ENCODE measurements around the gene GPI. TPM values are rescaled to one million over a fixed set of nuclear protein-coding genes. Genes with fewer than 3 reads are reported as not detected.

GPI gene
- total and polyA plus RNA-seq, 2 of the 8 experiments (the other 6 are each of a cell fraction or from before 2014, with no cell fraction given) = 171 to 360 TPM

DNA sequence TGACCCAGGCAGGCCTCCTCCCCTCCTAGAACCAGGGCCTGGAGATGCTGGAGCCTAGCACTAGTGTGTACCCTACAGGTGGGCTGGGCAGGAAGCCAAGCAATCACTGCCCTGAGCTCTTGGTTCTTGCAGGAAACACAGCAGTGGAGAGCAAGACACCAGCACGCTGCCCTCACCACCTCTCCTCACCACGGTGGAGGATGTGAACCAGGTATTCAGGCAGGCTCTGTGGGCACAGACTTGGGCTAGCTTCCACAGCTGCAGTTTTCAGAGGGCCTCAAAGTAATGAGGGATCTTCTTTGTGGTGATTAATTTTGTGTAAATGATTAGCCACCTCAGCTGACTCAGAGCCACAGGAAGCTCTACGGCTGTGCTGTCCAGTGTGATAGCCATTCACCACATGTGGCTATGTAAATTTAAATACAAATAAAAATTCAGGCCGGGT is 13.6 kb upstream of the GPI start:
- 96% methylated on average over 4 of the region's 4 CpGs; no CpG with 5 or more reads in 1 of the 2 experiments for WGBS, 2 experiments (ENCODE audit: extremely low coverage in 1 of 2, insufficient coverage in 1 of 2, insufficient read length in 1 of 2, insufficient replicate concordance in 2 of 2, low coverage in 1 of 2, low lambda C conversion rate in 2 of 2, missing lambda C conversion rate in 1 of 2)
- Histone ChIP-seq H2BK120ac (replicated peaks; ENCODE audit: low read depth, low read length) (no peak overlapping the region), H3K4ac (replicated peaks; ENCODE audit: insufficient read length, low read depth, low read length) (no peak overlapping the region), H3K4me3 (ENCODE audit: extremely low read depth in 1 of 4, insufficient read depth in 2 of 4, low read depth in 3 of 4, low read length in 4 of 4) (no peak overlapping the region), H2AFZ (ENCODE audit: low read length) (no peak overlapping the region), H3K27me3 (replicated peaks in 1 of 4; ENCODE audit: control insufficient read depth in 3 of 4, extremely low read depth in 1 of 4, insufficient read depth in 3 of 4, low read length in 3 of 4) (no peaks in the 10 kb centered on the region), H3K79me1 (ENCODE audit: low read depth, low read length) (no peaks in the 10 kb centered on the region), H3K36me3 (ENCODE audit: control insufficient read depth in 2 of 4, insufficient read depth in 4 of 4, low read length in 3 of 4) (peaks cover 0 to 15% (median 6%) of the 10 kb centered on the region in 4 experiments; a peak in 4 of 8 replicates), H3K9me3 (ENCODE audit: insufficient read depth in 2 of 2, low read depth in 1 of 2, low read length in 1 of 2) (no peaks in the 10 kb centered on the region), H3K27ac (ENCODE audit: low read depth, low read length) (no peak overlapping the region), H2BK20ac (ENCODE audit: low read length) (no peak overlapping the region), H4K5ac (ENCODE audit: insufficient read length, low read depth, low read length) (no peak overlapping the region), H3K23me2 (ENCODE audit: low read depth, low read length) (no peaks in the 10 kb centered on the region), H4K8ac (ENCODE audit: extremely low read depth, insufficient read depth, low read length) (no peak overlapping the region), H3K18ac (ENCODE audit: extremely low read depth, low read length) (no peak overlapping the region), H3K23ac (ENCODE audit: insufficient read length) (no peak overlapping the region), H3K56ac (replicated peaks; ENCODE audit: insufficient read length, low read depth, low read length) (no peak overlapping the region), H3K79me2 (ENCODE audit: control insufficient read depth in 1 of 2, insufficient read depth in 2 of 2, low read length in 2 of 2) (no peaks in the 10 kb centered on the region), H2BK12ac (ENCODE audit: low read depth, low read length) (no peak overlapping the region), H4K20me1 (replicated peaks in 1 of 2; ENCODE audit: control insufficient read depth in 1 of 2, insufficient read depth in 2 of 2, low read length in 2 of 2) (peaks cover 0 to 2% of the 10 kb centered on the region in 2 experiments), H3K4me2 (ENCODE audit: insufficient read depth in 1 of 2, low read depth in 2 of 2, low read length in 2 of 2) (no peak overlapping the region), H4K91ac (replicated peaks; ENCODE audit: insufficient read length, low read length) (no peak overlapping the region), H3K9ac (replicated peaks in 1 of 4; ENCODE audit: extremely low read depth in 1 of 4, low read depth in 3 of 4, low read length in 3 of 4) (no peak overlapping the region), H2AK5ac (ENCODE audit: low read depth, low read length) (no peak overlapping the region), H2BK5ac (ENCODE audit: low read depth, low read length) (no peak overlapping the region), H2BK15ac (ENCODE audit: low read length) (no peak overlapping the region), H3K14ac (ENCODE audit: insufficient read length) (no peak overlapping the region), H3K4me1 (replicated peaks in 1 of 4; ENCODE audit: control insufficient read depth in 3 of 4, insufficient read depth in 4 of 4, low read length in 3 of 4) (no peaks in the 10 kb centered on the region; a peak in 1 of 7 replicates)
- no peak for DNase-seq (ENCODE audit: low read depth in 1 of 2, low spot score in 2 of 2)
- ChIA-PET CTCF (ENCODE audit: partially characterized antibody) (interaction anchor here (0.6 to 1.4 kb wide), 3 partner anchors 8 to 73 kb away, joined by 3 to 5 read pairs (median 4); partner anchors contain the start of gene GPI), POLR2A (ENCODE audit: partially characterized antibody) (interaction anchor here (0.7 kb wide), 1 partner anchor 96 kb away, joined by 3 read pairs; no protein-coding TSS in a partner anchor)
- TF ChIP-seq SP4 (IDR thresholded peaks at IDR 0.05; ENCODE audit: low read length) (no peak), YY1 (IDR thresholded peaks at IDR 0.05; ENCODE audit: low read depth, low read length) (no peak)
- FAIRE-seq = no peak
